Type B pancreatic cell (in vitro differentiated cells): Measurements from ENCODE around the gene WFDC1. TPM values are rescaled to one million over a fixed set of nuclear protein-coding genes. Genes with fewer than 3 reads are reported as not detected.
A peak's percentile ranks its signal among the peaks of the same experiment; 100 is the strongest.

ENCODE experiments used
- DNase-seq: peaks from one replicate; pipeline ENCODE4 v3.0.0; 2021; ENCODE audit warnings: mixed read lengths; ENCODE audit not compliant: unreplicated experiment; ENCODE audit errors: extremely low spot score
- H3K27ac Mint-ChIP-seq: 2 replicates; pipeline ENCODE4 v1.8.0; 2021; ENCODE audit warnings: mild to moderate bottlenecking, mixed read lengths
- H3K27me3 Mint-ChIP-seq: 2 replicates; pipeline ENCODE4 v1.8.0; 2021; ENCODE audit warnings: mixed read lengths
- H3K36me3 Mint-ChIP-seq: 2 replicates; pipeline ENCODE4 v1.8.0; 2021; ENCODE audit warnings: mixed read lengths
- H3K4me1 Mint-ChIP-seq: one replicate; pipeline ENCODE4 v1.8.0; 2021; ENCODE audit warnings: mixed read lengths; ENCODE audit not compliant: unreplicated experiment
- H3K4me3 Mint-ChIP-seq: 2 replicates; pipeline ENCODE4 v1.8.0; 2021; ENCODE audit warnings: mild to moderate bottlenecking, mixed read lengths
- H3K9me3 Mint-ChIP-seq: 2 replicates; pipeline ENCODE4 v1.8.0; 2021; ENCODE audit warnings: mixed read lengths
- CTCF ChIP-seq: fragments of 200-600 bp; sonication (generic); conservative IDR thresholded peaks from 2 replicates; pipeline ENCODE4 v1.5.0; 2021; ENCODE audit warnings: antibody characterized with exemption, mild to moderate bottlenecking
- total RNA-seq: library from RNA; stranded (reverse); gene quantifications from 2 replicates; pipeline ENCODE4 v1.2.1, GENCODE V29; 2021; ENCODE audit warnings: low replicate concordance

Gene WFDC1
- total RNA-seq, 1 donor from 2014 or later, result 2.0 TPM

- Mint-ChIP-seq H3K36me3 (no peaks in the 10 kb centered on the region), H3K27me3 (peaks cover 2% of the 10 kb centered on the region), H3K4me1 (peaks cover 8% of the 10 kb centered on the region), H3K9me3 (no peaks in the 10 kb centered on the region), H3K4me3 (no peak overlapping the region), H3K27ac (no peak overlapping the region)
- no peak for TF ChIP-seq CTCF
- no peak for DNase-seq
Measured at GRCh38 chr16:84320511-84320910, 25.8 kb downstream of the WFDC1 start.

- Mint-ChIP-seq H3K36me3 (no peaks in the 10 kb centered on the region), H3K9me3 (no peaks in the 10 kb centered on the region), H3K4me3 (no peak overlapping the region), H3K4me1 (peaks cover 8% of the 10 kb centered on the region), H3K27ac (peak overlapping the region; percentile 37), H3K27me3 (peaks cover 2% of the 10 kb centered on the region)
- DNase-seq, result no peak
- no peak for TF ChIP-seq CTCF
Measured at GRCh38 chr16:84321932-84322331, 27.3 kb downstream of the WFDC1 start.

- H3K4me1 Mint-ChIP-seq, result peaks cover 8% of the 10 kb centered on the region
- no peaks in the 10 kb centered on the region for H3K36me3 Mint-ChIP-seq
- DNase-seq, result no peak
- H3K9me3 Mint-ChIP-seq, result no peaks in the 10 kb centered on the region
- no peak overlapping the region for H3K4me3 Mint-ChIP-seq
- no peak for TF ChIP-seq CTCF
- H3K27me3 Mint-ChIP-seq, result peaks cover 5% of the 10 kb centered on the region
- no peak overlapping the region for H3K27ac Mint-ChIP-seq
Measured at GRCh38 chr16:84322749-84323148, 28.1 kb downstream of the WFDC1 start.

GRCh38 chr16:84323606-84324005, 28.9 kb downstream of the WFDC1 start:
- Mint-ChIP-seq H3K36me3 (no peaks in the 10 kb centered on the region), H3K4me3 (no peak overlapping the region), H3K27me3 (peaks cover 7% of the 10 kb centered on the region), H3K4me1 (peaks cover 8% of the 10 kb centered on the region), H3K9me3 (no peaks in the 10 kb centered on the region), H3K27ac (no peak overlapping the region)
- TF ChIP-seq CTCF, result no peak
- DNase-seq, result no peak

- Mint-ChIP-seq H3K9me3 (no peaks in the 10 kb centered on the region), H3K36me3 (no peaks in the 10 kb centered on the region), H3K27ac (no peak overlapping the region), H3K4me1 (peaks cover 9% of the 10 kb centered on the region), H3K27me3 (peaks cover 7% of the 10 kb centered on the region), H3K4me3 (no peak overlapping the region)
- DNase-seq, result no peak
- no peak for TF ChIP-seq CTCF
Measured at GRCh38 chr16:84324434-84325262, 30.0 kb downstream of the WFDC1 start.
